DND-41 (cell line): ENCODE data around the gene SGO2.

ENCODE experiments used
- ATAC-seq: fragments of 200-7000 bp; cut with Tn5 transposase; 3 replicates; pipeline ENCODE4 v1.9.1; 2021; ENCODE audit warnings: low read depth; ENCODE audit not compliant: insufficient read depth
- DNase-seq: peaks from one replicate; pipeline ENCODE4 v3.0.0-alpha.2; 2020
- H2AFZ ChIP-seq: 2 replicates; pipeline ENCODE4 v1.6.0; 2012; ENCODE audit warnings: low read depth, low read length
- H3K27ac ChIP-seq: 2 replicates; pipeline ENCODE4 v1.5.1; 2012; ENCODE audit warnings: low read length, inconsistent platforms
- H3K27me3 ChIP-seq: fragments of 200-600 bp; sonication (generic); 2 replicates; pipeline ENCODE4 v1.6.0; 2012; ENCODE audit warnings: low read length, mild to moderate bottlenecking, inconsistent platforms; ENCODE audit not compliant: insufficient read depth, poor library complexity
- H3K36me3 ChIP-seq: 2 replicates; pipeline ENCODE4 v1.5.1; 2012; ENCODE audit warnings: low read length, inconsistent platforms; ENCODE audit not compliant: insufficient read depth
- H3K4me1 ChIP-seq: 2 replicates; pipeline ENCODE4 v1.5.1; 2012; ENCODE audit warnings: mild to moderate bottlenecking, low read length; ENCODE audit not compliant: insufficient read depth
- H3K4me2 ChIP-seq: 2 replicates; pipeline ENCODE4 v1.6.0; 2012; ENCODE audit warnings: mild to moderate bottlenecking, moderate library complexity, low read length, inconsistent platforms; ENCODE audit not compliant: insufficient read depth
- H3K4me3 ChIP-seq, 2 experiments: fragments of 200-600 bp in 1 of 2; shearing (Covaris generic) in 1 of 2; 2 replicates each; pipeline ENCODE4 v1.5.1; 2012 to 2016; ENCODE audit warnings: inconsistent platforms in 2 of 2, low read length in 2 of 2, mild to moderate bottlenecking in 2 of 2, low read depth in 1 of 2, moderate library complexity in 1 of 2
- H3K79me2 ChIP-seq: 2 replicates; pipeline ENCODE4 v1.6.0; 2012; ENCODE audit warnings: low read length, inconsistent platforms; ENCODE audit not compliant: insufficient read depth
- H3K9ac ChIP-seq: 2 replicates; pipeline ENCODE4 v1.6.0; 2012; ENCODE audit warnings: low read depth, mild to moderate bottlenecking, inconsistent platforms, low read length, moderate library complexity
- H3K9me3 ChIP-seq: 2 replicates; pipeline ENCODE4 v1.5.1; 2012; ENCODE audit warnings: low read length, moderate library complexity, mild to moderate bottlenecking, inconsistent platforms; ENCODE audit not compliant: insufficient read depth, severe bottlenecking
- H4K20me1 ChIP-seq: 2 replicates; pipeline ENCODE4 v1.6.0; 2012; ENCODE audit warnings: low read length; ENCODE audit not compliant: insufficient read depth
- EZH2 ChIP-seq: IDR thresholded peaks from 3 replicates; pipeline ENCODE4 v1.6.1; 2012; ENCODE audit warnings: borderline replicate concordance, low read depth, mild to moderate bottlenecking, moderate library complexity, low read length, inconsistent platforms; ENCODE audit not compliant: severe bottlenecking
- TF ChIP-seq, protein P1 (sequence below): IDR thresholded peaks from 2 replicates; pipeline ENCODE4 v1.5.1; 2012; ENCODE audit warnings: borderline replicate concordance, low read length, moderate library complexity, mild to moderate bottlenecking; ENCODE audit not compliant: poor library complexity, severe bottlenecking; ENCODE audit errors: extremely low read depth

SGO2 gene

DNA sequence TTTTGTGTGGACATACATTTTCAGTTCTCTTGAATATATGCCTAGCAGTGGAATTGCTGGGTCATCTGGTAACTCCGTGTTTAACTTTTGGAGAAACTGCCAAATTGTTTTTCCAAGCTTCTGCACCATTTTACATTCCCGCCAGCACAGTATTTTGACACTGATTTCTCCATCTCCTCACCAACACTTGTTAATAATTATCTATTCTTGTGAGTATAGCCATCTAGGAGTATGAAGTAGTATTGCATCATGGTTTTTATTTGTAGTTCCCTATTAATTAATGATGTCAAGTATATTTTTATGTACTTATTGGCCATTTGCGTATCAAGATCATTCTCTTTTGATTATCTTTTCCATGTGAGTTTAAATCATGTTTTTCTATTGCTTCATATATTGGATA is 41.9 kb downstream of the SGO2 start:
- H3K4me2 ChIP-seq: no peak overlapping the region
- no peaks in the 10 kb centered on the region for H3K9me3 ChIP-seq
- H3K27me3 ChIP-seq: no peaks in the 10 kb centered on the region
- no peak overlapping the region for H2AFZ ChIP-seq
- no peak for DNase-seq
- H3K27ac ChIP-seq: no peak overlapping the region
- TF ChIP-seq, protein P1, sequence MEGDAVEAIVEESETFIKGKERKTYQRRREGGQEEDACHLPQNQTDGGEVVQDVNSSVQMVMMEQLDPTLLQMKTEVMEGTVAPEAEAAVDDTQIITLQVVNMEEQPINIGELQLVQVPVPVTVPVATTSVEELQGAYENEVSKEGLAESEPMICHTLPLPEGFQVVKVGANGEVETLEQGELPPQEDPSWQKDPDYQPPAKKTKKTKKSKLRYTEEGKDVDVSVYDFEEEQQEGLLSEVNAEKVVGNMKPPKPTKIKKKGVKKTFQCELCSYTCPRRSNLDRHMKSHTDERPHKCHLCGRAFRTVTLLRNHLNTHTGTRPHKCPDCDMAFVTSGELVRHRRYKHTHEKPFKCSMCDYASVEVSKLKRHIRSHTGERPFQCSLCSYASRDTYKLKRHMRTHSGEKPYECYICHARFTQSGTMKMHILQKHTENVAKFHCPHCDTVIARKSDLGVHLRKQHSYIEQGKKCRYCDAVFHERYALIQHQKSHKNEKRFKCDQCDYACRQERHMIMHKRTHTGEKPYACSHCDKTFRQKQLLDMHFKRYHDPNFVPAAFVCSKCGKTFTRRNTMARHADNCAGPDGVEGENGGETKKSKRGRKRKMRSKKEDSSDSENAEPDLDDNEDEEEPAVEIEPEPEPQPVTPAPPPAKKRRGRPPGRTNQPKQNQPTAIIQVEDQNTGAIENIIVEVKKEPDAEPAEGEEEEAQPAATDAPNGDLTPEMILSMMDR: no peak
- no peak for TF ChIP-seq EZH2
- no peak overlapping the region for H3K4me3 ChIP-seq
- H3K4me1 ChIP-seq: no peaks in the 10 kb centered on the region
- no peak for ATAC-seq
- H3K9ac ChIP-seq: no peak overlapping the region
- H4K20me1 ChIP-seq: no peaks in the 10 kb centered on the region
- H3K79me2 ChIP-seq: peaks cover 9% of the 10 kb centered on the region; the same call in 1 of the 2 replicates
- H3K36me3 ChIP-seq: peaks cover 44% of the 10 kb centered on the region

DNA sequence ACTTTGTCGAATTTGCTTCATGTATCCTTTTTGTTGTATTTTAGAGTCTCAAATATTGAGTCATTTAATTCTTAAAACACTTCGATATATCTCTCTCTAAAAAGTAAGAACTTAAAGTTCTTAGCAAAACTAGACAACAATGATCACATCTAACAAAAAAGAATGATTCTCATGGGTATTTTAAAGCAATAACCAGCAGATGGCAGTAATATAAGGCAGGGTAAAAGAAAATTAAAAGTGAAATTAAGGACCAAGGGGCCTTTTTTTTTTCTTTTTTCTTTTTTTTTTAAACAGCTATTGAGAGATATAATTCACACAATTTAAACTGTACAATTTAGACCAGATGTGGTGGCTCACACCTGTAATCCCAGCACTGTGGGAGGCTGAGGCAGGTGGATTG is 50.0 kb downstream of the SGO2 start:
- Histone ChIP-seq H3K27me3 (no peaks in the 10 kb centered on the region), H3K4me3 (no peak overlapping the region), H3K79me2 (no peaks in the 10 kb centered on the region), H3K9me3 (no peaks in the 10 kb centered on the region), H4K20me1 (no peaks in the 10 kb centered on the region), H3K27ac (no peak overlapping the region), H3K9ac (no peak overlapping the region), H3K36me3 (peaks cover 33% of the 10 kb centered on the region; the same call in 1 of the 2 replicates), H2AFZ (no peak overlapping the region), H3K4me2 (no peak overlapping the region), H3K4me1 (no peaks in the 10 kb centered on the region)
- no peak for ATAC-seq
- DNase-seq: no peak
- TF ChIP-seq EZH2: no peak
- TF ChIP-seq, protein P1: peak; percentile 50

DNA sequence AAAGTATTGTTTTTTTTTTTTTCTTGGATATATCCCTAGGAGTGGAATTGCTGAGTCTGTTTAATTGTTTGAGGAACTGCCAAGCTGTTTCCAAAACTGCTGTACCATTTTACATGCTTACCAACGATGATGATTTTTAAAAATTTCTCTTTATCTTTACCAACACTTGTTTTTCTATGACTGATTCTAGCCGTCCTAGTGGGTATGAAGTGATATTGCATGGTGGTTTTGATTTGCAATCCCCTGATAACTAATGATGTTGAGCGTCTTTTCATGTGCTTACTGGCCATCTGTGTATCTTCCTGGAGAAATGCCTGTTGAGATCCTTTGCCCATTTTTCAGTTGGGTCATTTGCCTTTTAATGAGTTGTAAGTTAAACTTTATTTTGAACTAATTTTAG is 51.0 kb downstream of the SGO2 start:
- H3K9ac ChIP-seq: no peak overlapping the region
- H3K4me1 ChIP-seq: no peaks in the 10 kb centered on the region
- H3K36me3 ChIP-seq: peaks cover 23% of the 10 kb centered on the region; the same call in 1 of the 2 replicates
- H3K27me3 ChIP-seq: no peaks in the 10 kb centered on the region
- H3K27ac ChIP-seq: no peak overlapping the region
- no peak overlapping the region for H3K4me3 ChIP-seq
- H3K79me2 ChIP-seq: no peaks in the 10 kb centered on the region
- H3K9me3 ChIP-seq: no peaks in the 10 kb centered on the region
- DNase-seq (no peak), ATAC-seq (no peak)
- no peaks in the 10 kb centered on the region for H4K20me1 ChIP-seq
- TF ChIP-seq EZH2: no peak
- TF ChIP-seq, protein P1: no peak
- no peak overlapping the region for H2AFZ ChIP-seq
- no peak overlapping the region for H3K4me2 ChIP-seq

DNA sequence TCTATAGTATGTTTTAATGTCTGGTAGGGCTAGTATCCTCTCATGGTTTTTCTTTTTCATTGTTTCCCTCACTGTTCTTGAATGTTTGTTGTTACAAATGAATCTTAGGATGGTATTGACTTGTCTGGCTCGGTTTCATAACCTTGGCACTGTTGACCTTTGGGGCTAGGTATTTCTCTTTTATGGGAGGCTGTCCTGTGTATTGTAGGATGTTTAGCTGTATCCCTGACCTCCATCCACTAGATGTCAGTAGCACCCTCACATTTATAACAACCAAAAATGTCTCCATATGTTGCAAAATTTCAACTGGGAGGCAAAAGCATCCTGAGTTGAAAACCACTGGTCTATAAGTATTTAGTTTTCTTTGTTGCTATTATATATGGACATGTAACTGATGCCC is 52.8 kb downstream of the SGO2 start:
- H3K36me3 ChIP-seq: peaks cover 21% of the 10 kb centered on the region; the same call in 1 of the 2 replicates
- ATAC-seq (no peak), DNase-seq (no peak)
- no peaks in the 10 kb centered on the region for H3K79me2 ChIP-seq
- no peaks in the 10 kb centered on the region for H3K4me1 ChIP-seq
- no peaks in the 10 kb centered on the region for H3K27me3 ChIP-seq
- no peak overlapping the region for H3K27ac ChIP-seq
- H3K9ac ChIP-seq: no peak overlapping the region
- H4K20me1 ChIP-seq: no peaks in the 10 kb centered on the region
- H3K4me3 ChIP-seq: no peak overlapping the region
- no peak for TF ChIP-seq EZH2
- TF ChIP-seq, protein P1: peak; percentile 56
- no peak overlapping the region for H2AFZ ChIP-seq
- no peaks in the 10 kb centered on the region for H3K9me3 ChIP-seq
- no peak overlapping the region for H3K4me2 ChIP-seq
